GM21381 (cell line): Measurements from ENCODE around the gene VSX1.

ENCODE experiments used
- ATAC-seq: cut with Tn5 transposase; IDR thresholded peaks from one replicate; pipeline ENCODE4 v1.9.1; 2021; ENCODE audit warnings: mild to moderate bottlenecking, moderate library complexity; ENCODE audit not compliant: unreplicated experiment

VSX1 gene

DNA sequence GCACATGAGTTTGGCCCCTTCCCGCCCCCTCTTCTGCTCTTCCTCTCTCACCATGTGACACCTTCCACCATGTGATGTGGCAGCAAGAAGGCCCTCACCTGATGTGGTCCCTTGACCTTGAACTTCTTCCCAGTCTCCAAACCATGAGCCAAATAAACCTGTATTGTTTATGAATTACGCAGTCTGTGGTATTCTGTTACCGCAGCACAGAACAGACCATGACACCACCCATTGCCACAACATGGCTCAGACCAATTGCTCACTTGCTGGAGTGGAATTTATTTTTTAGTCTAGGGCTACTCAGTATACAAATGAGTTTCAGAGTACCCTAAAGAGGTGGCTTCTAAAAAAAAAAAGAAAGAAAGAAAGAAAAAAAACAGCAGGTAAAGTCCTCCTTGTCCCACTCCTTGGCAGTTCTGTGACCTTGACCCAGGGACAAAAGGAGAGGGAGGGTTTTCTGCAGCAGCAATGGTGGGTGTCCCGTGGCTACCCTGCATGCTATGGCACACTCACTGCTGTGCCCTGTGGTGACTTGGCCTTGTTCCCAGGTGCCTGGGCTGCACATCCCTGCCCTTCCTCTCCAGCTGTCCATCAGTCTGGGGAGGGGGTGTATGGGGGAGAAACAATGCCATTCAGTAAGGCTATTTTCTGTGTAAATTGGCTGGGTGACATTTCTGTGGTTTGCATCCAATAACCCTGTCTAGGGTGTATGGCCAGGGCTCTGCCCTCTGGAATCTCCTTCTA, 5.4 kb upstream of the VSX1 start:
- ATAC-seq = no peak

DNA sequence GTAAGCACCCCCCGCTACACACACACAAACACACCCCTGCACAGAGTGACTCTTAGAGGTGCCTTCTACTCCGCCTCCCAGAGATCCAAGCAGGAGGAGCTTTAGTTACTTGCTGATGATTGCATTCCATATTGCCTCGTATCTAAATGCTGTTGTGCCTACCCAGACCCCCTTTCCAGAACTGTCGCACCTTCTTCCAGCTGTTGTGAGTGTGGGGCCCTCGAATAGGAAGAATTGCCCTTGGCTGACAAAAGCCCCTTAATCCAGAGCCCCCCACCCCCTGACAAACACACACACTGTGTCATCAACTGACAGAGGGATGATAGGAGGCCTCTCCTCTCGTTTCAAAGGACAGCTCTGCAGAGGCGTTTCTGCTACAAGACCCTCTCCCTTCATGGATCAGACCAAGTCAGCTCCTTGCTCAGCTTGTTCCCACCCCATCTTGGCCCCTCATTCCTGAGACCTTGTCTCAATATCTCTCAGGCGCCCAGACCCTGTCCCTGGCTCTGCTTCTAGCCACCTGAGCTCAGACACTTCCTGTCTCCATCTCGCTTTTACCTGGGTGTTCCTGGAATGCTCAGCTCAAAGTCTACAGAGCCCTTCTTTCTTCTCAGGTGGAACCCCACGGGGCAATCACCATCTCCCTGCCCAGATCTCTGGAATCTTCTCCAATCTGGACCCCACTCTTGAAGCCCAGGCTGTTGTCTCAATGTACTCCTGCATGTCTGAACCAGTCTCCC, 4.0 kb upstream of the VSX1 start:
- ATAC-seq = no peak

DNA sequence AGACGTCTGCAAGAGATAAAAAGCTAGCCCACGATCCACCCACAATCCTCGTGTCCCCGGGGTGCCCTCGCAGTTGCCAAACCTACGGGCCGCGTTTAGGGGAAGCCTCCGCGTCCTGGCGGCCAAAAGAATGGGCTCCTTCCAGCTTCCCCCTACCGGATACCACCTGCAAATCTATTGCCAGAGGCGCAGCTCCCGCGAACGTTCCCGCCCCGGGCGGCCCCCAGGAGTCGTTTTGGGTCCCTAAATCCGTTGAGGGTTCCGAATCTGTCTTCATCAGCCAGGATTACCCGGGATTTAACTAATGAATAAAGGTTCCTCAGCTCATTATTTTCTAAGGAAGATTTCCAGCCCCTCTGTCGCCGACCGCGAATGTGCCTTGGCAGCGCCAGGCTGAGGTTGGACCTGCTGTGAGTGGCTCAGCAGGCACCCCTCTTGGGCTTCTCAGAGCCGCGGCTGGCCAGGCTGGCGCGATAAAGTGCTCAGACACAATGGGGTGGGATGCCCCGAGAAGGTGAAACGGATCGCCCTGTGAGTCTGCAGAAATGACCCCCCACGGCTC, 2.8 kb upstream of the VSX1 start:
- no peak for ATAC-seq

DNA sequence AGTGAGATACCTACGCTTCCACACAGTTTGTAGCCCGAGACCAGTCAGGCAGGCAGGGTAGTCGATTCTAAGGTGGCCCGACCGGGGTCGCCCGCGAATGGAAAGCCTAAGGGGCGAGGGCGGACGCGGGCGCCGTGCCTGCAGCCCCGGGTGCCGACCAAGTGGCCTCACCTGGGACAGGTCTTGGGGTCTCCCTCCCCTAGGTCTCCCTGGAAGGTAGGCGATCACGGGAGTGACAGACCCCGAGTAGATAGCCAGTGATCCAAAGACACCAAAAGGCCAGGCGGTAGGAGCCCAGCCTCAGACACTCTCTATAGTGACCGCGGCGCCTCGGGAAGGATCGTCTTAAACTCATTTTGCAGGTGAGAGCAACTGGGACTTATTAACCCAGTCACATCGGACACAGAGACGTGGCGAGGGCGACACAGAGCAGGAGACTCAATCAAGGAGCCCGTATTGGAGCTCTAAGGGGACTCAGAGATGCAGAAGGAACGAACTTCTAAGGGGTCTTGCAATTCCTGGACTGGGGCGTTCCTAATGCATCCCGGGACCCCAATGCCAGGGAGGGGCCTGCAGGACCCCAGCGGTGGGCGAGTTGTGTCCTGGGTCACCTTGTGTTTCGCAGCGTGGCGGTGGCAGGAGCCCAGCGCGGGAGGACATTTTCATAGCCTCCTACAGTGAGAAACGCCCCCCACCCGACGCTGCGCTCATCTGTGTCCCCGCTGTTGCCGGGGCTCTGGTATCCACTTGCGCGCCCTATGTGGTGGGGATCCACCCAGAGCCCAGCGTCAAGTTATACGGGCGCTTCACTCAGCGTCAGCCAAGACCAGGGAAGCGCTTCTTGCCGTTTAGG, 2.1 kb upstream of the VSX1 start:
- no peak for ATAC-seq

GRCh38 chr20:25083141-25083772, 1.3 kb upstream of the VSX1 start:
- no peak for ATAC-seq

- ATAC-seq = no peak
Observed at GRCh38 chr20:25082498-25082873, 545 bp upstream of the VSX1 start.

DNA sequence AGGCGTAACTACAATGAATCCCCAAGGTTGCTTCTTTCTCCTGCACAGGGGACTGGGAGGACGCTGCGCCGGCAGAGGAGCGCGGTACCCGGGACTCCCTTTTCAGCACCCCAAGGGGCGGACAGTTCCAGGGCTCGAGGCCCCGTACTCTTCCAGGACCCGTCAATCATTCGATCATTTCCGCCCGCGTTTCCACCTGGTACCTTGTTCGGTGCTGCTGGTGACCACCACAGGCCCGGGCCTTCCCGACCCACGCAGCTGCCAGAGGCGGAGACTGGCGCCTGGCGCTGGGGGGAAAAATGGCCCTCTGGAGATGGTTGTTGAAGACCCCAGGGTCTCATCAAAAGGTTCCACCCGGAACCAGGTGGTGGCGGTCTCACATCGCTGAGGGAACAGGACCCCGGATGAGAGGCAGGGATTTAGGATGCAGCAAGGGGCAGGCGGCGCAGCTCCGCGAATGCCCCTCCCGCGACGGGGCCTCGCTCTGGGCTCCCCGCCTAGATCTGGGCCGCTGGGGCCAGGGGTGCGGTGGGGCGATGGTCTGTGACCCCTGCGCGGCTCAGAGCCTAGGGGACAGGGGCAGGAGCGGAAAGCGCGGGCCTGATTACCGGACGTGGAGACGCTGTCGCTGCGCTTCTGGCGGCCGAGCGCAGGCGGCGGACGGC, 744 bp downstream of the VSX1 start:
- no peak for ATAC-seq

DNA sequence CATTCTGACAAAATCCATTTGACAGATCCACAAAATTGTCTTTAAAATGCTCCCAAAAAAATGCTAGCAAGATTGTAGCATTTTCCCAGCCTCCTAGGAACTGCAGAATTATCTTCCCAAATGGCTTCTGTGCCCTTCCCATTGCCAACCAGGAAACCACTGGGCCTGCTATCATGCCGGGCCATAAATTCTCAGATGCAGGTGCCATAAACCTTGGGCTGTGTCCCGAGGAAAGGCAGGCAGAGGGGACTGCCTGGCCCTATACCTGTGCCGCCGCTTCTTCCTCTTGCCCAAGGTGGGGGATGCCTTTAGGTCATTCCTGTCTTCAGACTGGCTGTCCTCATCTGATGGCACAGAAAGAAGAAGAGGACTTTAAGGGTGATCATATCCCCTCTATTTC, 2.8 kb downstream of the VSX1 start:
- no peak for ATAC-seq

GRCh38 chr20:25078662-25079061, 3.3 kb downstream of the VSX1 start:
- no peak for ATAC-seq

DNA sequence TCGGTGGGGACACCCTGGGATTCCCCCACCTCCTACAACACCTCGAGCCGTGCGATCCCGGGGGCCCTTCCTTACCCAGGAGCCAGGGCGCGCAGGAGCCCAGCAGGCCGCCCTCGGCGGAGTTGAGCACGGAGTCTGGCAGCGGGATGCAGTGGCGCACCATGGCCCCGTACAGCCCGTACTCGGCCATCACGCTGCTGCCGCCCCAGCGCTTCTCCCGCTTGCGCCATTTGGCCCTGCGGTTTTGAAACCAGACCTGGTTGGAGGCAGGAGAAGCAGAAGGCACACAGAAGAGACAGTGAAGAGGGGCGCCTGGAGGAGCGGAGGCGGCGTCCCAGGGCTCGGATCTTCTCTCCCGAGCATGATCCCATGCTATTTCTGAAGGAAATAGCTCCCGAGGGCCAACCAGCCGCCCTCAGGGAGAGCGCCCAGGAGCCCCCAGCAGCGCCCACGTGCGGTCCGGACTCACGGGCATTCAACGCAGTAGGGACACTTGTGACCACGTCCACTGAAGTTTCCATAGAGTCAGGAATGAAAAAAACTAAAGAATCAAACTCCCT, 4.3 kb downstream of the VSX1 start:
- ATAC-seq = no peak

GRCh38 chr20:25076731-25077609, 5.0 kb downstream of the VSX1 start:
- ATAC-seq = no peak

DNA sequence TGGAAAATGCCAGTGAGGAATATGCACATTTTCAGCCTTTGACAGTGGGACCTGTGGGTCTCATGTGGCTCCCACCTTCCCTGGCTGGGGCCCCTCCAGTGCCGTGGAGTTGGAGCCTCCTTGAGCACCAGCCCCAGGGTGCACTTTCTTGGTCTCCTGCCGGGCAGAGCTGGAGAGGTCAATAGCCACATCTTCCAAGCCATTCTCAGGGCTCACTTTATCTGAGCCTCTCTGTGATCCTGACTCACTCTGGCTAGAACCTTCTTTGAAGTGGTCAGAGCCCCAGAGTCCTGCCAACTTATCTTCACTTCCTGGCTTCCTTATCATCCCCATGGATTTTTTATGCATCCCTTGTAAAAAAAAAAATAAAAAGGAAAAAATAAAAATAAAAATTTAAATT, 5.7 kb downstream of the VSX1 start:
- no peak for ATAC-seq

DNA sequence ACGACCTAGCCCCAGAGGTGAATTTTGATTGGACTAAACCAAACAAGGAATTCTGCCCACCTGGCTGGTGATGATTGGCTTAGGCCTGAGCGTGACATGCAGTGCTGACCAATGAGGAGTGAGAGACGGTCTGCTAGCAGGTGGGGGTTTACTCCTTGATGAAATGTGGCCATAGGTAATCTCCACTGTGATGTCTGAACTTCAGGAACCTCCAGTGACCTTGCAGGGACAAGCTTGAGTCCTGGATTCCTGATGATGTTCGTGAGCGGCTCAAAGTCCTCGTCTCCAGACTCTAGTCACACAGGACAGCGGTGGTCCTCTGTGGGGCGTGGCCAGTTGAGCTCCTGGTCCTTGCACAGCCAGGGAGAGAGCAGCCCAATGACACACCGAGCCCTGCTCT, 8.4 kb downstream of the VSX1 start:
- ATAC-seq = no peak

DNA sequence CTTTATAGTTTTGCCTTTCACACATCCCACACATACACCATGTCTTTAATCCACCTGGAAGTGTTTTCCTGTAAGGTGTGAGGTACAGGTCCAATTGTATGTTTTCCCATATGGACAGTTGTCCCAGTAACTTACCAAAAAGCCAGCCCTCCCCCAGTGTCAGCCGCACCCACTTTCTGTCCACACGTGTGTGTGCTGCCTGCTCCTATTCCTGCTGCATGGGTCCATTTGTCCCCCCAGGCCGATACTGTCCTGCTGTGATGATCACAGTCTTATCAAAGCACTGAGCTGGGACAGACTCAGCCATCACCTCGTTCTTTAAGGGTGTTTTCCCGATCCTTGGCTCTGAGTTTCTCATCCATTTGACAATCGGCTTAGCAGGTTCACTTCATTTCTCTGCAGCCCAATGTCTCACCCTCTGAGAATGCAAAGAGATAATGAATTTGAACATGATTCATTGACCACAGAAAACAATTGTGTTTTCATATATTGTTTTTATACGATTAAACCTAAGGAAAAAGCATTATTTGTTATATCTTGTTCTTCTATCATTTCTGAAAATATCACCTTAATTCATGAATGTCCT, 9.6 kb downstream of the VSX1 start:
- ATAC-seq = no peak

- no peak for ATAC-seq
Observed at GRCh38 chr20:25071734-25072133, 10.2 kb downstream of the VSX1 start.

DNA sequence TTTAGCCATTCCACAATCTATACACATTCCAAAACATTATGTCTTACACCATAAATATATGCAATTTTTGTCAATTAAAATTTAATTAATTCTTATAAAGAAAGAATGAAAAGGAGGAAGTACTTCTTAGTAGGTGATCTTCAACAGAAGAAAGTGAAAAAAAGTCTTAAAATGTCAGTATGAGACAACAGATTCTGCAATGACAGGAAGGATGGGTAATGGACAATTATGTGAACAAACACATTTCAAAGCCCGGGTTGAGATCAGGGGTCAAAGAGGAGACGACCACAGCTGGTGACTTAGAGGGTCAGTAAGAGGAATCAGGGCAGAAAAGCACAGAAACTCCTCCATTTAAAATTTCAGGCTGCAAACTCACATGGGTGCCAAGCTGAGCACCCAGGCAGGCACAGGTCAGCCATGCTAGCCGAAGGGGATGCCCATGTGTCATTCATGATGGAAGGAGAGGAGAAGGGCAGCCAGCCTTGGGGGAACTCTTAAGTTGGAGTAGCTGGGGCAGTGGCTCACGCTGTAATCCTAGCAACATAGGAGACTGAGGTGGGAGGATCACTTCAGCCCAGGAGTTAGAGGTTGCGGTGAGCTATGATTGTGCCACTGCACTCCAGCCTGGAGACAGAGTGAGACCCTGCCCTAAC, 11.0 kb downstream of the VSX1 start:
- ATAC-seq = no peak

DNA sequence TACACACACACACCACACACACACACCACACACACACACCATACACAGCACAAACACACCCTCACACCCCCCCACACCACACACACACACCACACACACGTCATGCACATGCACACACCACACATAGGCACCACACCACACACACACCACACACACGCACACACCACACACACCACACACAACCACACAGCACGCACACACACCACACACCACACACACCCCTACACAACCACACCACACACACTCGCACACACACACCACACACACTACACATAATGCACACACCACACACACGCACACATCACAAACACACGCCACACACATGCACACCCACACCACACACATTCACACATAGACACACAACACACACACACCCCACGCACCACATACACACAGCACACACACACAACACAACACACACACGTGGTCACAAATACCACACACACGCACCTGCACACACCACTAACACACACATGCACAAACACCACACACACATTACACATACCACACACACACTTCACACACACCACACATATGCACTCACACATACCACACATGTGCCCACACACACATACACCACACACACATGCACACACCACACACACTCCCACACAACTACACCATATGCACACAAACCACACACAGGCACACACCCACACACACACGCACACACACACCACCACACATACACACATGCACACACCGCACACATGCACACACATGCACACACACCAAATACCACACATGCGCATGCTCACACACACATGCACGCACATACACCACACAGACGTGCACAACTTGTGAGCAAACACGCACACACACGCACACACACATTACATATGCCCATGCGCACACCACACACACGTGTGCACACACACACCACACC, 14.6 kb downstream of the VSX1 start:
- ATAC-seq = no peak
